ENCODE results near the gene LTBP3. TPM values are rescaled to one million over a fixed set of nuclear protein-coding genes. Genes with fewer than 3 reads are reported as not detected.

LTBP3 gene
- total and polyA plus RNA-seq, 9 of the 15 experiments (the other 6 are each of a cell fraction or from before 2014, with no cell fraction given) = 0.06 to 20.5 (median 4.8) TPM

GRCh38 chr11:65498977-65499712 is 59.0 kb downstream of the LTBP3 start, which contains the start of gene MALAT1 (continued):
- TF ChIP-seq TARDBP (IDR thresholded peaks at IDR 0.05) = 0 out of 2 replicates have a peak, but pooled peaks have one; percentile 40
- TF ChIP-seq CBX2 (IDR thresholded peaks at IDR 0.05; ENCODE audit: insufficient read depth, low read length, poor library complexity, severe bottlenecking) = no peak
- TF ChIP-seq ETS2 (tag; IDR thresholded peaks at IDR 0.05; ENCODE audit: borderline replicate concordance, poor library complexity, severe bottlenecking) = peak; percentile 70
- TF ChIP-seq CREB1 (IDR thresholded peaks at IDR 0.05) = peak; percentile 61
- peak; percentile 73 for TF ChIP-seq CREB1 (CRISPR knock-in tag; IDR thresholded peaks at IDR 0.05)
- TF ChIP-seq GABPA (tag; conservative IDR thresholded peaks at IDR 0.05; ENCODE audit: low read depth) = no peak
- TF ChIP-seq ZBTB17 (CRISPR knock-in tag; IDR thresholded peaks at IDR 0.05) = peak; percentile 93
- peak; percentile 95 for TF ChIP-seq NEUROD1 (IDR thresholded peaks at IDR 0.05; ENCODE audit: borderline replicate concordance, low read depth, low read length, partially characterized antibody)
- TF ChIP-seq ZNF740 (CRISPR knock-in tag; IDR thresholded peaks at IDR 0.05) = 0 out of 2 replicates have a peak, but pooled peaks have one; percentile 35
- TF ChIP-seq ZNF740 (tag; IDR thresholded peaks at IDR 0.05) = no peak
- peak; percentile 100 for TF ChIP-seq POLR2AphosphoS2 (IDR thresholded peaks at IDR 0.05; ENCODE audit: low read length)
- no peak; the same call in 1 of the 2 replicates for TF ChIP-seq ATF1 (CRISPR knock-in tag; IDR thresholded peaks at IDR 0.05)
- peak; percentile 71 for TF ChIP-seq ATF1 (tag; IDR thresholded peaks at IDR 0.05)
- TF ChIP-seq MCM2 (IDR thresholded peaks at IDR 0.05; ENCODE audit: low read depth) = no peak
- TF ChIP-seq ZNF347 (CRISPR knock-in tag; IDR thresholded peaks at IDR 0.05; ENCODE audit: low read depth) = peak; percentile 92
- TF ChIP-seq XRCC5 (IDR thresholded peaks at IDR 0.05; ENCODE audit: low read depth, low read length) = peak; percentile 96
- peak; percentile 83 for TF ChIP-seq CHD1 (IDR thresholded peaks at IDR 0.05; ENCODE audit: low read length)
- no peak; the same call in 1 of the 2 replicates for TF ChIP-seq DMBX1 (CRISPR knock-in tag; IDR thresholded peaks at IDR 0.05; ENCODE audit: borderline replicate concordance)
- no peak; the same call in 1 of the 2 replicates for TF ChIP-seq PRMT5 (CRISPR knock-in tag; IDR thresholded peaks at IDR 0.05)
- TF ChIP-seq KLF6 (CRISPR knock-in tag; IDR thresholded peaks at IDR 0.05; ENCODE audit: borderline replicate concordance) = peak; percentile 86
- TF ChIP-seq RAD51 (IDR thresholded peaks at IDR 0.05; ENCODE audit: borderline replicate concordance, low read depth) = no peak
- TF ChIP-seq MLLT1 (IDR thresholded peaks at IDR 0.05) = peak; percentile 97 to 100
- no peak for TF ChIP-seq FOS (IDR thresholded peaks at IDR 0.05; ENCODE audit: extremely low read depth, insufficient read length)
- TF ChIP-seq ASH1L (IDR thresholded peaks at IDR 0.05; ENCODE audit: borderline replicate concordance, low read depth, partially characterized antibody) = peak; percentile 18
- TF ChIP-seq ZNF212 (CRISPR knock-in tag; IDR thresholded peaks at IDR 0.05) = peak; percentile 95
